Heart left ventricle (tissue), 16 donors: ENCODE data around the gene SWAP70. TPM values are rescaled to one million over a fixed set of nuclear protein-coding genes. Genes with fewer than 3 reads are reported as not detected.

Experiments used
- ATAC-seq, 4 donors: fragments of 200-7000 bp; cut with Tn5 transposase; one replicate each; pipeline ENCODE4 v1.9.1; 2020 to 2022; ENCODE audit warnings: moderate library complexity in 4 of 4, mild to moderate bottlenecking in 3 of 4, moderate number of reproducible peaks in 1 of 4
- DNase-seq, 5 donors: peaks; one replicate each; pipeline ENCODE4 v3.0.0-alpha.2; 2020
- H3K27ac ChIP-seq, 12 donors: fragments of 200-600 bp; sonication (generic) in 4 of 12; one replicate each; pipeline versions ENCODE4 v1.5.0 to v1.8.0; 2016 to 2022; ENCODE audit warnings: mild to moderate bottlenecking in 2 of 12
- H3K27me3 ChIP-seq, 9 donors: fragments of 200-600 bp; sonication (generic) in 2 of 9; one replicate each; pipeline versions ENCODE4 v1.5.1 to v1.8.0; 2016 to 2022; ENCODE audit warnings: mild to moderate bottlenecking in 3 of 9
- H3K36me3 ChIP-seq, 9 donors: fragments of 200-600 bp; sonication (generic) in 2 of 9; one replicate each; pipeline versions ENCODE4 v1.5.0 to v1.8.0; 2018 to 2022; ENCODE audit warnings: mild to moderate bottlenecking in 2 of 9
- H3K4me1 ChIP-seq, 12 donors: fragments of 200-600 bp; sonication (generic) in 4 of 12; one replicate each; pipeline versions ENCODE4 v1.5.0 to v1.8.0; 2016 to 2022; ENCODE audit warnings: mild to moderate bottlenecking in 3 of 12
- H3K4me3 ChIP-seq, 12 donors: fragments of 200-600 bp; sonication (generic) in 4 of 12; one replicate each; pipeline versions ENCODE4 v1.5.0 to v1.8.0; 2017 to 2022; ENCODE audit warnings: mild to moderate bottlenecking in 9 of 12, moderate library complexity in 4 of 12
- H3K9me3 ChIP-seq, 12 donors: fragments of 200-600 bp; sonication (generic) in 4 of 12; one replicate each; pipeline versions ENCODE4 v1.5.0 to v1.8.0; 2016 to 2022; ENCODE audit warnings: mild to moderate bottlenecking in 1 of 12
- CTCF ChIP-seq, 12 donors: fragments of 200-600 bp; sonication (generic) in 4 of 12; IDR thresholded peaks; one replicate each; pipeline versions ENCODE4 v1.5.0 to v1.8.0; 2018 to 2022; ENCODE audit warnings: antibody characterized with exemption in 12 of 12, mild to moderate bottlenecking in 5 of 12
- POLR2A ChIP-seq, 2 donors: fragments of 450-650 bp; IDR thresholded peaks; one replicate each; pipeline ENCODE4 v1.6.1; 2017; ENCODE audit warnings: antibody characterized with exemption in 2 of 2, mild to moderate bottlenecking in 2 of 2, moderate library complexity in 2 of 2
- WGBS, 4 donors: extraction: QIAGEN DNeasy Blood & Tissue Kit in 2 of 4; methylation state at CpG; one replicate each; pipeline versions ENCODE4 v1.1.5 to v1.1.7; 2013 to 2018; 5-methylcytosine and 5-hydroxymethylcytosine counted together
- intact Hi-C, 10 donors: fragments of 100-400 bp; cut with DNase I; formaldehyde crosslinking; loops; one replicate each; pipeline versions ENCODE4 v1.11.1 to v1.14.2; 2022
- polyA plus RNA-seq, 2 donors: library from polyadenylated mRNA; stranded (reverse); fragments of 200-250 nt; gene quantifications; one replicate each; pipeline ENCODE4 v1.2.3, GENCODE V29; 2013
- total RNA-seq, 9 donors: library from RNA; depleted of rRNA in 2 of 9; stranded (reverse); fragments of >200 nt in 2 of 9; fragmentation: NEBNext Ultra II Directional in 3 of 9; extraction: Animal tissue kit (Norgen Biotek cat#: 25700) in 3 of 9; gene quantifications; one replicate each; pipeline versions ENCODE4 v1.1.0 to v1.2.4, GENCODE V29; 2016 to 2023
- donor health status: ischemic (EF 13 %, LVEDD 7.1; RV severe dilation, severe dysfunction).
- donor health status: healthy with polysubstance abuse.
- donor health status: DM: no; HTN: yes; CAD: no.
- donor health status: DM: no; HTN: no; CAD: no.
- donor health status: ischemic (EF 25% LVEDD 6.9; RV normal size, moderate dysfunction).
- donor health status: ischemic (EF 25% LVEDD 5.7; RV mildly dilated, moderate dysfunction).
- donor health status: healthy.
- donor health status: DM: yes; HTN: yes; CAD: no.
- donor health status: ischemic (EF 35%, LVEDD 5.7; RV mildly dilated, moderate dysfunction).
- donor health status: nonischemic (EF 11% LVEDD 7.7; RV severe dilation, severe dysfunction).
- donor health status: DM: yes; HTN: yes; CAD: no.
- donor health status: PGD.
- donor health status: ischemic (EF 29% LVEDD 5.4; RV normal size, mild dysfunction).
- donor health status: nonischemic (EF 23%, LVEDD 6.1; RV moderate dilation, normal function).

Gene SWAP70
- total and polyA plus RNA-seq, 11 donors: 6.0 to 38.5 (median 21.8) TPM

GRCh38 chr11:9760193-9760575, 96.3 kb downstream of the SWAP70 start:
- H3K4me3 ChIP-seq: no peak overlapping the region
- H3K4me1 ChIP-seq: peaks cover 4 to 58% (median 36%) of the 10 kb centered on the region in 12 donors
- TF ChIP-seq POLR2A (IDR thresholded peaks at IDR 0.05): no peak
- H3K27me3 ChIP-seq: no peaks in the 10 kb centered on the region
- intact Hi-C loops: loop anchor here in 3 of 10 donors (5.0 to 10.0 kb wide), 4 partner anchors 55 to 562 kb away; no protein-coding TSS in a partner anchor
- no peaks in the 10 kb centered on the region for H3K9me3 ChIP-seq
- peak overlapping the region in 11 of 12 donors; percentile 84 to 99 (median 95) for H3K27ac ChIP-seq
- peak; percentile 52 to 67 (median 58) for ATAC-seq
- WGBS, 4 donors: 2 to 11% (median 7%) methylated on average over 3 of the region's 3 CpGs
- H3K36me3 ChIP-seq: no peaks in the 10 kb centered on the region
- peak; percentile 91 to 96 (median 94) for DNase-seq

GRCh38 chr11:9761441-9761945, 97.6 kb downstream of the SWAP70 start:
- Histone ChIP-seq H3K36me3 (no peaks in the 10 kb centered on the region), H3K27me3 (no peaks in the 10 kb centered on the region), H3K4me3 (no peak overlapping the region), H3K27ac (no peak overlapping the region), H3K4me1 (peaks cover 4 to 55% (median 42%) of the 10 kb centered on the region in 12 donors), H3K9me3 (no peaks in the 10 kb centered on the region)
- TF ChIP-seq CTCF (IDR thresholded peaks at IDR 0.05) (no peak), POLR2A (IDR thresholded peaks at IDR 0.05) (no peak)
- no peak for ATAC-seq
- no peak for DNase-seq
- intact Hi-C loops: loop anchor here in 3 of 10 donors (5.0 to 10.0 kb wide), 4 partner anchors 53 to 561 kb away; no protein-coding TSS in a partner anchor
- 90 to 92% (median 91%) methylated on average over 6 of the region's 6 CpGs for WGBS, 4 donors

GRCh38 chr11:9762531-9762930, 98.7 kb downstream of the SWAP70 start:
- H3K36me3 ChIP-seq: no peaks in the 10 kb centered on the region
- no peak overlapping the region for H3K27ac ChIP-seq
- intact Hi-C loops: loop anchor here in 3 of 10 donors (5.0 to 10.0 kb wide), 4 partner anchors 52 to 560 kb away; no protein-coding TSS in a partner anchor
- peaks cover 4 to 52% (median 41%) of the 10 kb centered on the region in 12 donors for H3K4me1 ChIP-seq
- no peak overlapping the region for H3K4me3 ChIP-seq
- no peak for DNase-seq
- ATAC-seq: no peak
- TF ChIP-seq CTCF (IDR thresholded peaks at IDR 0.05) (no peak), POLR2A (IDR thresholded peaks at IDR 0.05) (no peak)
- H3K27me3 ChIP-seq: no peaks in the 10 kb centered on the region
- no peaks in the 10 kb centered on the region for H3K9me3 ChIP-seq
- 81 to 88% (median 84%) methylated on average over 4 of the region's 4 CpGs for WGBS, 4 donors

GRCh38 chr11:9763301-9763700, 99.4 kb downstream of the SWAP70 start:
- intact Hi-C loops: loop anchor here in 3 of 10 donors (5.0 to 10.0 kb wide), 4 partner anchors 52 to 559 kb away; no protein-coding TSS in a partner anchor
- WGBS, 4 donors: 88 to 100% (median 98%) methylated on average over 1 of the region's 1 CpG

More at GRCh38 chr11:9763301-9763700, 99.4 kb downstream of the SWAP70 start:
- DNase-seq (no peak), ATAC-seq (no peak)
- Histone ChIP-seq H3K36me3 (no peaks in the 10 kb centered on the region), H3K9me3 (no peaks in the 10 kb centered on the region), H3K4me3 (no peak overlapping the region), H3K4me1 (peaks cover 4 to 48% (median 38%) of the 10 kb centered on the region in 12 donors), H3K27me3 (no peaks in the 10 kb centered on the region), H3K27ac (no peak overlapping the region)
- TF ChIP-seq POLR2A (IDR thresholded peaks at IDR 0.05): no peak
- no peak for TF ChIP-seq CTCF (IDR thresholded peaks at IDR 0.05)
